ENCODE results near the gene GPR148.
"Not testable (repeated sequence)": the region's sequence is repeated elsewhere in the genome, so short reads cannot be mapped to it uniquely, and the experiment has no call there.

The GPR148 gene, protein sequence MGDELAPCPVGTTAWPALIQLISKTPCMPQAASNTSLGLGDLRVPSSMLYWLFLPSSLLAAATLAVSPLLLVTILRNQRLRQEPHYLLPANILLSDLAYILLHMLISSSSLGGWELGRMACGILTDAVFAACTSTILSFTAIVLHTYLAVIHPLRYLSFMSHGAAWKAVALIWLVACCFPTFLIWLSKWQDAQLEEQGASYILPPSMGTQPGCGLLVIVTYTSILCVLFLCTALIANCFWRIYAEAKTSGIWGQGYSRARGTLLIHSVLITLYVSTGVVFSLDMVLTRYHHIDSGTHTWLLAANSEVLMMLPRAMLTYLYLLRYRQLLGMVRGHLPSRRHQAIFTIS

DNA sequence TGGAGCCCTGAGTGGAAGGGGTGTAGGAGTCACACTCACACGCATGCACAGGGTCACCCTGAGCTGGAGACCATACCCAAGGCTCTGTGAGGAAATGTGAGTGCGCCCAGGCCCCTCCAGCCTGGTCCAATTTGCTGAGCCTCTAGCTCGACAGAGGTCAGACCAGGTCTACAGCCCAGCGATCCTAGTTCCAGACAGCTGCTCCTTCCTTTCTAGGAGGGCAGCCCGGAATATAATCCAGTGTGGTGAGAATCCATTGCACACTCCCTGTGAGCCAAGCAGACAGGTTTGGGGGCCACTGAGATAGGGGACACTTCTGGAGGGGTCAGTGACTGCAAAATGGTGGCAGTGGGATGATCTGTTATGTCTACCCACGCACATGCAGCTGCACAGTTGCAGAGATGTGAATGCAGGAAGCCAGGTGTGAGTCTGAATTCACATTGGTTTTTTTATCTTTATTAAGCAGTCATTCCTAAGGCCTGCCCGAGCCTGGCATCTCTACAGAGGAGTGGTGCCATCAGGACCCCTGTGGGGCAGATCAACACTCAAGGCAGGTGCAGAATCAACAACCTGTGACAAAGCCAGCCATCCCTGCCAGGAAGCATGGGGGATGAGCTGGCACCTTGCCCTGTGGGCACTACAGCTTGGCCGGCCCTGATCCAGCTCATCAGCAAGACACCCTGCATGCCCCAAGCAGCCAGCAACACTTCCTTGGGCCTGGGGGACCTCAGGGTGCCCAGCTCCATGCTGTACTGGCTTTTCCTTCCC, at the start of gene GPR148:
GPR148 (plus strand) TSS at position 522 of the 768 bp plus-strand sequence; CDS start at position 604, 82 bp downstream.
- DNase-seq, result no peak

DNA sequence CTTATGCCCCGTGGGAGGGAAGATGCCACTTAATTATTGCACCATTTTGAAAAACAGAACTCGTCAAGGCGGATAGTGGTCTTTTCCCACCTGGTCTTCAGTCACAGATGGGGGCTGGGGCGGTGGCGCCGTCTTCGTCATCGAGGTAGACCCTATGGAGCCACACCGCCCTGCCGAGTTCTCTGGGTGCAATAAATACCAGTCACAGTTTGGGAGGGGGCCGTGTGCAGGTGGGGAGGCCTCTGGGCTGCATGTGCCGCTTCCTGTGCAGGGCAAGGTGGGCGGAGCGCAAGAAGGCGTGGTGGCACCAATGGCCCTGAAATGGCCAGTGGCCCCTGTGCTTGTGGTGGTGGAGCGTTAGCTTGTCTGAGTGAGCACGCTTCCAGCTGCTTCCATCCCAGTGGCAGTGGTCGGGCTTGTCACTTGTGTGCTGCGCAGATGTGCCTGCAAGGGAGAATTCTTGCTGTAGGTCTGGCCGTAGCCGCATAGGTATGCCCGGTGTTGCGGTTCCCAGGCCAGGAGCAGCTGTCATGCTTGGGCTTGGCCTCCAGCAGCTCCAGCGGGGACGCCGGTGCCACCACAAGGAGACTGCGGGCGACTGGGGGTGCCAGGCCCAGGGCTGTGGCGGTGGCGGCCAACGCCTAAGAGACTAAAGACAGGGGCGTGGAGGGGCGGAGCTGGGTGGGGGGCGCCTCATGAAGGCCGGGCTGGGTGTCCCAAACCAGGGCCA, 36.7 kb upstream of the GPR148 start:
- DNase-seq, result not testable (repeated sequence)

DNA sequence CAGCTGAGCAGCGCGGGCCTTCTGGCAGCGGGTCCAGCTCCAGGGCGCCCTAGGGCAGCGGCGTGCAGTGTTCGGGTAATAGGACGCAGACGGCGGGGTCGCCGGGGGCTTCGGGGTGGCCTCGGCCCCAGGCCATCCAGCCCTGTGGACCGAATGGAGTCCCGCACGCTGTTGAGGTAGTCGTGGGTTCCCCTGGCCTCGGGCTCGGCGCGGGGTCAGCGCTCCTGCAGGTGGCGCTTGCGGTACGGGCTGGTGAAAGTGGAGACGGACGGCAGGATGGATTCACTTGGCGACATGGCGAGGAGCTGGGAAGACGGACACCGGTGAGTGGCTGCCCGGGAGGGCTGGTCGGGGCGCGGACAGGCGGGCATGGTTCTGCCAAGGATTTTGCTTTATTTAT, 35.4 kb upstream of the GPR148 start:
- not testable (repeated sequence) for DNase-seq

DNA sequence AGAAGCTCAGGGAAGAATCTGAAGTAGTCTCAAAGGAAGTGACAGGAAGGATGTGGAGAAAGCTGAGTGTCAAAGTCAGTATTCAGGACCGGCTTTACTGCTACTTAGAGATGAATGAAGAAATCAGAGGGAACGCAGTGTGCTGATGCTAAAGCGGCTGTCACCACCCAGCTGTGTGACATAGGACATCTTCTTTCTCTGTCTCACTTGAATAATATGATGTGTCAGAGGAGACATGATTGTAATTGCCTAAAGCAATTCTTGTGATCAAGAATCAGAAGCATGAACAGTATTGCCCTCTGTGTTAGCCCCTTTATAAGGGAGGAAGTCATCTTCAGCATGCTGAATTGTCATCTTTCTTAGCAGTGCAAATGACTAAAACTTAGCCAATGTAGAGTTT, 25.6 kb upstream of the GPR148 start:
- DNase-seq, result not testable (repeated sequence)

DNA sequence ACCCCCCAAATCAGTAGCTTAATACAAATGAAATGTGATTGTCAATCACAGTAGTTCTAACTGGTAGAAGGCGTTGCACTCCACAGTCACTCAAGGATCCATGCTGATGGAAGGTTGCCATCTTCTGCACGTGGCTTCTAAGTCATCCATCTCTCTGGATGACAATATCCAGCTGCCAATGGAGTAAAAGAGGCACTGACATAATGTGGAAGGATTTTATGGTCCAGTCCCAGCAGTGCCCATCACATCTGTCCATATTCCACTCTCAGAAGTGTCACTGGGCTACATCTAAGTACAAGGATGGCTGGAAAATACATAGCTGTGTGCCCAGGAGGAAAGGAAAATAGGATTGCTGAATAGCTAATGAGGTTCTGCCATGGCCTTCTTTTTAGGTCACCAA, 14.1 kb upstream of the GPR148 start:
- not testable (repeated sequence) for DNase-seq

DNA sequence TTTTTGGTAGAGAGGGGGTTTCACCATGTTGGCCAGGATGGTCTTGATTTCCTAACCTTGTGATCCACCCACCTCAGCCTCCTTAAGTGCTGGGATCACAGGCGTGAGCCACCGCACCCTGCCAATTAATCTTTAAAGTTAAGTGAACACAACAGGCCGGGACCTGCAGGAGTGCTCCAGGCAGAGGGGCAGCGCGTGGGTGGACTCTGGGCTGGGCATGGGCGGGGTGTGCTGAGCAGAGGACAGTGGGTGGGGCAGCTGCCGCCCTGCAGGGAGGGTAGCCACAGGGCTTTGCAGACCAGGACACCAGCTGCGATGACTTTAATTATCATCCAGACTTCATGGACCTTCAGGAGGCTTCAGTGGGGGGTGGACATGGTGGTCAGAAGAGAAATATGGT, 8.8 kb upstream of the GPR148 start:
- DNase-seq, result no peak

DNA sequence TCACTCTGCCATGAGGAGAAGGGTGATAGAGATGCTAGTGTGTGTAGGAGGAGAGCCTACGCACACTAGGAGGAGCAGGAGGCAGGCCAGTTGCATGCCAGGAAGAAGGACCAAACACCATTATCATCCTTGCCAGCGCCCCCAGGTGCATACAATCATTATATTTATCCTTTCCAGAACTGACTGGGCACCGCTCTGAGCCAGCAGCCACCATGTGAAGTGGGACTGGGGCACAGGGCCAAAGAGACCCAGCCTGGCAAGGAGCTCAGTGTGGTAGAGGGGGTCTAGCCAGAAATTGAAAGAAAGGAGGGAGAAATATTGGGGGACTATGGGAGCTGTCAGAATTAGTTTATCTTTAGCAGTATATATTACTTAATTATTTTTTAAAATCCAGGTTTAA, 8.3 kb upstream of the GPR148 start:
- DNase-seq, result no peak

DNA sequence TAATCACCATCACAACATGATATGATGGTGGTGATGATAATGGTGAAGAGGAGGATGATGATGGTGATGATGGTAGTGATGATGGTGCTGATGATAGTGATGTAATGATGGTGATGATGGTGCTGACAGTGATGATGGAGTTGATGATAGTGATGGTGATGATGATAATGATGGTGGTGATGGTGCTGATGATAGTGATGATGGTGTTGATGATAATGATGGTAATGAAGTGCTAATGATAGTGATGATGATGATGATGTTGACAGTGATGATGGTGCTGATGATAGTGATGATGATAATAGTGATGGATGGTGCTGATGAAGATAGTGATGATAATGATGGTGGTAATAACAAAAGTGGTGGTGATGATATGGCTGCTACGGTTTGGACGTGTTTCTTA, 4.4 kb upstream of the GPR148 start:
- DNase-seq, result no peak

DNA sequence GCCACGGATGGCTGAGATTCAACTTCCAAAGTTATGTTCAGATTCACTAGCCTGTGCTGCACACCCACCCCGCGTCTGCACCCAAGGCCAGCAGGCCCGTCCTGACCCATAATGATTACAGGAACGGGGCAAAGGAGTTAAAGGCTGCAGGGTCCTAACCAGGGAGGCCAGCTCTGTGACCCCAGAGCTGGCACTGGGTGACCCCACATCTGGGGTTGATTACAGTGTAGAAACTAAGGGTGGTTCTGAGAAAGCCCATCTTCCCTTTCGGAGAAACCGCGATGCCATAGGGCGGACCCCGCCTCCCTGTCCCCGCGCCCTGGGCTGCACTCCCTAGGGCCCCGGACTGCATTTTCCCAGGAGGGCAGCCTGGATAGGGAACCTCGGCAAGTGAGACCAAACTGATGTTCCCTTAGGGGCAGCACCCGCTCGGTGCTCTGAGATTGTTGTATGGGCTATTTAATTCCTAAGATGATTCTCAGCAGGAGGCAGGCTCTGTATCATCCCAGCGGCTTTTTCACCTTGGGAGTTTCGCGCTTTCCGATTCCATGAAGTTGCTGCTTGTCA, 2.2 kb upstream of the GPR148 start:
- DNase-seq, result no peak

DNA sequence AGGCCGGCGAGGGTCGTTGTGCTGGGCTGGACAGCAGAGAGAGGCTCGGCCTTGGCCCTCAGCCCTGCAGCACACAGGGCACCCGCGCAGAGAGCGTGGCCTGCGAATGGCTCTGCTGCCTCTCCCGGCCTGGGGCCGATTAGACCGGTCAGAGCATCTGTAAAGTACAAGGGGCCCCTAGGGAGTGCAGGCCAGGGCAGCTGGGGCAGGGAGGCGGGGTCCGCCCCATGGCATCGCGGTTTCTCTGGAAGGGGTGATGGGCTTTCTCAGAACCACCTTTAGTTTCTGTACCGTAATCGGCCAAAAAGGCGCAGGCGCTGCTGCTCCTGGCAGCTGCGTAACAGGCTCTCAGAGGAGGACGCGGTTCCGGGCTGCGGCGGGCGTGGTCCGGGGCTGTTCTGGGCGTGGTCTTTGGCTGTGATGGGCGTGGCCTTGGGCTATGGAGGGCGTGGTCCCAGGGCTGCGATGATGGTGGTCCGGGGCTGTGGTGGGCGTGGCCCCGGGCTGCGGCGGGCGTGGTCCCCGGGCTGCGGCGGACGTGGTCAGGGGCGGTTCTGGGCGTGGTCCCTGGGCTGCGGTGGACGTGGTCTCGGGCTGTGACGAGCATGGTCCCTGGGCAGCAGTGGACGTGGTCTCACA, 1.5 kb upstream of the GPR148 start:
- peak; percentile 83 to 89 for DNase-seq

DNA sequence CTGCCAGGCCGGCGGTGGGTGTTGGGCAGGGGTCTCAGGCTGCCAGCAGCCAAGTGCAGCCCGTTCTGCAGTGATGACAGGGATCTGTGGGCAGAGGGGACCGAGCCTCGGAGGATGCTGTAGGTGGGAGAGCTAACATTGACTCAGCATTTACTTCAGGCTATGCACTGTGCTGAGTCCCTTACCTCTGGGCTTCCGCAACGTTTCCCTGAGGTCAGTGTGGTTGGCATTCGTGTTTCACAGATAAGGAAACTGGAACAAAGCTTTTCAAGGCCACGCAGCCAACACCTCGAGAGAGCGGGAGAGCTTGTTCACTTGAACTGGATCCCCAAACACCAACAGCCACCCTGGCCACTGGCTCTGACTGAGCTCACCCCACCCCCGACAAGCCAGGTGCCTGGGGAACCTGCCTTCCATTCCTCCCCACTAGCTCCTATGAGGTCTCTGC, 839 bp upstream of the GPR148 start:
- no peak for DNase-seq

DNA sequence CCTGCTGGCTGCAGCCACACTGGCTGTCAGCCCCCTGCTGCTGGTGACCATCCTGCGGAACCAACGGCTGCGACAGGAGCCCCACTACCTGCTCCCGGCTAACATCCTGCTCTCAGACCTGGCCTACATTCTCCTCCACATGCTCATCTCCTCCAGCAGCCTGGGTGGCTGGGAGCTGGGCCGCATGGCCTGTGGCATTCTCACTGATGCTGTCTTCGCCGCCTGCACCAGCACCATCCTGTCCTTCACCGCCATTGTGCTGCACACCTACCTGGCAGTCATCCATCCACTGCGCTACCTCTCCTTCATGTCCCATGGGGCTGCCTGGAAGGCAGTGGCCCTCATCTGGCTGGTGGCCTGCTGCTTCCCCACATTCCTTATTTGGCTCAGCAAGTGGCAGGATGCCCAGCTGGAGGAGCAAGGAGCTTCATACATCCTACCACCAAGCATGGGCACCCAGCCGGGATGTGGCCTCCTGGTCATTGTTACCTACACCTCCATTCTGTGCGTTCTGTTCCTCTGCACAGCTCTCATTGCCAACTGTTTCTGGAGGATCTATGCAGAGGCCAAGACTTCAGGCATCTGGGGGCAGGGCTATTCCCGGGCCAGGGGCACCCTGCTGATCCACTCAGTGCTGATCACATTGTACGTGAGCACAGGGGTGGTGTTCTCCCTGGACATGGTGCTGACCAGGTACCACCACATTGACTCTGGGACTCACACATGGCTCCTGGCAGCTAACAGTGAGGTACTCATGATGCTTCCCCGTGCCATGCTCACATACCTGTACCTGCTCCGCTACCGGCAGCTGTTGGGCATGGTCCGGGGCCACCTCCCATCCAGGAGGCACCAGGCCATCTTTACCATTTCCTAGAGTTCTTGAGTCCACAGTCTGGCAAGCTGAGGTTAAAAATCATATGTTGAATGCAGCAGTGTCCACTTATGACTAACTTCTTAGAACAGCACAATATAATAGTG, 741 bp downstream of the GPR148 start:
- no peak for DNase-seq

DNA sequence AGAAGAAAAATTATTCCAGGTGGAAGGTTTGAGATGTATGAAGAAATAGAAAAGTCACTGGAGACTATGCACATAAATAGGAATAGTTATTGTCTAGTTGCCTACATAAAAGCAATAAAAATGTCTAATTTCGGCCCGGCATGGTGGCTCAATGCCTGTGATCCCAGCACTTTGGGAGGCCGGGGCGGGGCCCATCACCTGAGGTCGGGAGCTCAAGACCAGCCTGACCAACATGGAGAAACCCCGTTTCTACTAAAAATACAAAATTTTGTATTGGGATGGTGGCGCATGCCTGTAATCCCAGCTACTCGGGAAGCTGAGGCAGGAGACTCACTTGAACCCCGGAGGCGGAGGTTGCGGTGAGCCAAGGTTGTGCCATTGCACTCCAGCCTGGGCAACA, 3.4 kb downstream of the GPR148 start:
- DNase-seq, result not testable (repeated sequence)

DNA sequence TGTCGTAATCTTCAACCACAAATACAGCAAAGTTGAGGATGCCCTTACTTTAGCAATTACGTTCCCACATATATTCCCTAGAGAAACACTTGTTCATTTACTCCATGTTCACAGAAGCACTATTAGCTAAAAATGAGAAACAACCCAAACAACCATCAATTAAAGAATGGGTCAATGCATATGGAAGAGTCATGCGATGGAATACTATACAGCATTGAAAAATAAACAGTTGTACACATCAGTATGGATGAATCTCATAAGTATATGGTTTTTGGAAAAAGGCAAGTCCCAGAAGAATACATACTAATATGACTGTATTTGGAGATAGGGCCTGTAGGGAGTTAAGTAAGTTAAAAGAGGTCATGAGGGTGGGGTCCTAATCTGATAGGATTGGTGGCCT, 6.3 kb downstream of the GPR148 start:
- no peak for DNase-seq

DNA sequence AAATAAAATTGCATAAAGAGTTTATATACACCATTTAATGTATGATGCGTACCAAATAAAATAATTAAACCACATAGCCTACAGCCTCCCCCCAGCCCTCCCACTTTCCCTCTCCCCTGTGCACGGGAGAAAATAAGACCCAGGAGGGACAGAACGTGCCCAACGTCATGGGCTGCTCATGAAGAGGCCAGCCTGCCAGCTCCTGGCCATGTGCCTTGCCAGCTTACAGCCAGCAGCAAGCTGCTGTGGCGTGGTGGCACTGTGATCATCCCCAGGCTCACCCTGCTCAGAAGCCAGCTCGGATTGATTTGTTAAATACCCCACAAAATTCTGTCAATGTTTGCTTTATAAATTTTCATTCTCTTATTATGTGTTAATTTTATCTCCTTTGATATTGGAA, 7.6 kb downstream of the GPR148 start:
- no peak for DNase-seq

DNA sequence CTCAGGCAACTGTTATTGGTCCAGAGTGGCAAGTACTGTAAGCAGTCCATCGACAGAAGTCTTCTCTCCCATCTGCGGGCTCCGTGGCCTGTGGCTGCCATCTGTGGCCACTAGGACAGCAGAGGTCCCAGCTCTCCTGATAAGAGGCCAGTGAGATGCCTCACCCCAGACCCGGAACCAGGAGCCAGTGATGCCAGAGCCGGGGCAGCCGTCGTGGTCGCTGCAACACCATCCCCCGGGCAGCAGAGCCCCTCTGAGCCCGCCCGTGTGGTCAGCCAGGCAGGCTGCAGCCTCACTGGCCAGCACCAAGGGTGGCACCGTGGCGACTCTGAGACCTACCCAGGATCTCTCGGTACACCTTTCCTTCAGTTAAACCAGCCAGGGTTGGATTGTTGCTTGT, 8.7 kb downstream of the GPR148 start:
- no peak for DNase-seq

DNA sequence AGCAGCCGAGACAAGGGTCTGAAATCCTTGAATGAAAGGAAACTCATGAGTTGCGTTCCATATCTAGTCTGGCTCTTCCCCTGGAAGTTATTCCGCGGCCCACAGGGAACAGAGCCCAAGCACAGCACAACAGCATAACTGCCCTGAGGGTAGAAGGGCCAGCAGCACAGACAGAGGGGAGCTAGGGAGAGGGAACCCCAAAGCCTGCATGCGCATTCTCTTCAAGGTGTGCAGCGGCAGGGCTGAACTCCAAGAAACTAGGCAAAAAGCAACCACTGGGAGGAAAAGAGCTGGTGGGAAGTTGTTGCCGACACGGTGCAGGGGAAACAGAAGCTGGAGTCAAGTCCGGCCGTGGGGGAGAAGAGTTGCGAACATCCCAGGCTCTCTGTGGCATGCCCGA, 11.8 kb downstream of the GPR148 start:
- DNase-seq, result no peak

DNA sequence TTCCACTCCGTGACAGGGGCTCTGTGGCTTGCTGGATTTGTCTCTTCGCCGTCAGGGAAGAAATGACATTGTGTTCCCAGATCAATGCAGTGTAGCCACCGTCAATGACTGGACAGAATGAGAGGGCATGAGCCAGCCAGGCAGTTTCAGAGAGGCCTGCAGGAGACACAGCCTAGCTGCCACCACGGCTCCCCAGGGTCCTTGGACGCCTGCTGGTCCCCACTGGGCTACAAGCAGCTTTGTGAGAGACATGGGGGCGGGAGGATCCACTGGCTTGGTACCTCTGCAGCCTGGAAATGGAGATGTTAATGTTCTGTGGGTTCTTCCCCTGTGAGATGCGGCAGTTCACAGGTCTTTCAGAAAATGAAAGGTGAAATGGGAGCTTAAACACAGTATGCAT, 14.4 kb downstream of the GPR148 start:
- no peak for DNase-seq

DNA sequence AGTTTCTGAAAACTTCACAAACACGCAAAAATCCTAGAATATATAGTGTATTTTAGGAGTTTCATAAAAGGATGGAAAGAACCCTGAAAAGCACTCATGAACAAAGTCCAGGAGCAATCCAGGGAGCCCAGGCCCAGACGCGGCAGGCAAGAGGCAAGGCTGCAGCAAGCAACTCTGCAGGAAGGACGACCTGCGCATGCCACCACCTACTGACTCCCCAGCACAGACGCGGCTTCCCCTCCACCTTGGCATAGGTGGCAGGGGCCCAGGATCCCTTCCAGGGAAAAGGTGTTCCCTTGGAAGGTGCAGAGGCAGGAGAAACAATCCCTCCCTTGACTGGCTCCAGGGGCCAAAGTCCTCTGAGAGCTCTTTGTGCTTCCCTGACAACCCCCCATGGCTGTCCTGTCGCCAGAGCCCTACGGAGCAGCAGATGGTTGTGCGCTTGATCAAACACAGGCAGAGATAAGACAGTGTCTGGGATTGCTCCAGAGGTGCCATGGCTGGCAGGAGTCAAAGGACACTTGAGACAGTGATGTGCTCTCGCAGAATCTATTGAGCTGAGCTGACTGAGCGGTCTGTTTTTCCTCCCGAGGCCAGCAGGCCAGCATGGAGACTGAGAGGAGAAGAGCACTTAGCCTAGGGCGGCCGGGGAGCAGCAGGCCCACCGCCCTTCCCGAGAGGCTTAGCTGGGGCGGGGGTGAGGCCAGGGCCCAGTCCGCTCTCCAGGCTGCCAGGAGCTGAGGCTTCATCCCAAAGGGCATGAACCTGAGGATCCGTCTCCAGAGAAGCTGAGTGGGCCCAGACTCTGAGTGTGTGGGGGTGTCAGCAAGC, 15.6 kb downstream of the GPR148 start:
- no peak for DNase-seq

DNA sequence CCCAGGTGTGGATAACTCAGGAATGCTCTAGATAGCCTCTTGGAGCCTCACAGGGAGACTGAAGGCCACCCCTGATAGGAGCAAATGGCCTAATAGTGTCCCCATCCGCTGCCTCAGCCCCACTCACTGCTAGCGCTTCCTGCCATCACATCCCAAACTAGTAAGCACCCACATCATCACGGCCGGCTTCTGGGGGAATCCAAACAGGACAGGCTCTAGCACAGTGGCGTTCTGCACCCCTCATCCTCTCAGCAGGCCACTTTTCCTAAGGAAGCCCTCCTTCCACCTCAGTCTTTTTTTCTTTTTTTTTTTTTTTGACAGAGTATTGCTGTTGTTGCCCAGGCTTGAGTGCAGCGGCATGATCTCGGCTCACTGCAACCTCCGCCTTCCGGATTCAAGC, 20.2 kb downstream of the GPR148 start:
- DNase-seq, result no peak

DNA sequence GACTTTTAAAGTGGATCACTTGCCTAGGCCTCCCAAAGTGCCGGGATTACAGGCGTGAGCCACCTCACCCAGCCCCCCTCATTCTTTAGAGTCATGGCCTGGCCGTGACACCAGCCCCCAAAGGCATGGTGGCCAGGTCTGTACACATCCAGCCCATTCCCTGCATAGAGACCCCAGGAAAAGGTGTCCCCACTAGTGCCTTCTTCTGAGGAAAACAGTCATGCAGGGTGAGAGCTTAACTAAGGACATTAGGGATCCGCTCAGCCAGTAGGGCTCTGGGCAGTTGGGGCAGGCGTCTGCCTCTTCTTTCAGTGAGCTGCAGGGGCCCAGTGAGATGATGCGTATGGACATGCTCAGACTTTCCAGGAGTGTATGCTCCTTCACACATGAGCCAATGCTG, 20.8 kb downstream of the GPR148 start:
- DNase-seq, result no peak
